ENCODE data around the gene BCL2L15.

- TF ChIP-seq POLR2AphosphoS5 (IDR thresholded peaks at IDR 0.05; ENCODE audit: insufficient read depth, low read depth, low read length) = no peak
- no peak for TF ChIP-seq POLR2A (IDR thresholded peaks at IDR 0.05; ENCODE audit: low read depth, low read length)
- no peak for TF ChIP-seq EZH2 (IDR thresholded peaks at IDR 0.05; ENCODE audit: borderline replicate concordance, low read depth, low read length, severe bottlenecking)
- no peak for TF ChIP-seq CTCF (IDR thresholded peaks at IDR 0.05; ENCODE audit: extremely low read depth in 1 of 2, insufficient read depth in 1 of 2, low read depth in 1 of 2, low read length in 2 of 2)
- no peak for TF ChIP-seq JUN (IDR thresholded peaks at IDR 0.05; ENCODE audit: borderline replicate concordance, insufficient read depth, insufficient read length, low read depth)
- TF ChIP-seq FOS (IDR thresholded peaks at IDR 0.05; ENCODE audit: borderline replicate concordance, insufficient read depth, low read length) = no peak
- no peak for TF ChIP-seq GATA2 (IDR thresholded peaks at IDR 0.05; ENCODE audit: insufficient read depth, insufficient read length, low read depth, low read length)
These were observed 37.1 kb downstream of the BCL2L15 start for GRCh38 chr1:113850127-113850796.

Data from endothelial cell of umbilical vein (primary cell).